ENCODE results near the gene PNKP. TPM values are rescaled to one million over a fixed set of nuclear protein-coding genes. Genes with fewer than 3 reads are reported as not detected.

The PNKP gene
- total and polyA plus RNA-seq, 9 of the 15 experiments (the other 6 are each of a cell fraction or from before 2014, with no cell fraction given): 2.8 to 85.4 (median 25.3) TPM

DNA sequence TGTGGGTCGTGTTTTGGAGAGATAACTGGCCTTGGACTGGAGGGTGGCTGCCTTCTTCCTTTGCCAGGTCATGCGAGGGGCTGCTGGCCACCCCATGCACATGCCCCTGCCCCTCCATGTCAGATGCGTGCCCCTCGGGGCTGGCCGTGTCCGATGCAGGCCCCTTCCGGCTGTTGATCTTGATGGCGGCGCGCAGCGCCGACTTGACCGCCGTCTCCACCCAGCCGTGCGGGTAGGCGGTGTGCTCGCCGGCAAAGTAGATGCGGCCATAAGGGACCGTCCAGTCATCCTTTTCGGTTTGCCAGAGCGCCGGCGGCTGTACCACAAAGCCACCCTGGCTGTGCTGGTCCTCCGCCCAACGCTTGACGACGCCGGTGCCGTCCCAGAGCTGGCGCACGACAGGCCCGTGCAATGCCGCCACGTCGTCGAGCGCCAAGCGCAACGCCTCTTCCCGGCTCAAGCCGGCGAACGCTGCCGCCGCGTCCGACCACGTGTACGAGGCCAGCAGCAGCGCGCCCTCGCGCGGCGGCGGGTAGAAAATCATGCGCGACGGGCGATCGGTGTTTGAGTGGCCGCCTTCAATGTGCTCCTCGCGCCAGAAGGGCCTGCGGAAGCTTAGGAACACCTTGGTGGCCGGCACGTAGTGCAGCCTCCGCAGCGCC lies 22.4 kb upstream of the PNKP start (continued):
- TF ChIP-seq ZBTB49 (CRISPR knock-in tag; IDR thresholded peaks at IDR 0.05; ENCODE audit: borderline replicate concordance) (peak; percentile 97), TBP (optimal IDR thresholded peaks at IDR 0.05; ENCODE audit: low read depth, low read length) (peak; percentile 68), CXXC5 (CRISPR knock-in tag; IDR thresholded peaks at IDR 0.05) (peak; percentile 100), ZNF766 (CRISPR knock-in tag; conservative IDR thresholded peaks at IDR 0.05) (peak; percentile 83; the same call in 1 of the 2 replicates), HNRNPLL (IDR thresholded peaks at IDR 0.05; ENCODE audit: low read depth, low read length, poor library complexity, severe bottlenecking) (peak; percentile 56), EHMT2 (IDR thresholded peaks at IDR 0.05) (no peak), GATAD2A (IDR thresholded peaks at IDR 0.05) (peak; percentile 71; the same call in 1 of the 2 replicates), ZNF384 (IDR thresholded peaks at IDR 0.05; ENCODE audit: low read depth, low read length) (peak; percentile 49; the same call in 1 of the 2 replicates), ZEB2 (IDR thresholded peaks at IDR 0.05) (peak; percentile 79; the same call in 1 of the 2 replicates), TRIM28 (IDR thresholded peaks at IDR 0.05) (peak; percentile 38; the same call in 1 of the 2 replicates), ZNF75A (CRISPR knock-in tag; IDR thresholded peaks at IDR 0.05) (no peak), MBD2 (IDR thresholded peaks at IDR 0.05; ENCODE audit: borderline replicate concordance, low read depth) (no peak; the same call in 1 of the 2 replicates), EP300 (IDR thresholded peaks at IDR 0.05; ENCODE audit: low read length) (peak; percentile 34; the same call in 1 of the 2 replicates), ZNF696 (CRISPR knock-in tag; conservative IDR thresholded peaks at IDR 0.05) (no peak), ZNF398 (CRISPR knock-in tag; IDR thresholded peaks at IDR 0.05) (no peak), TOE1 (IDR thresholded peaks at IDR 0.05; ENCODE audit: borderline replicate concordance) (peak; percentile 75; the same call in 1 of the 2 replicates), TOE1 (CRISPR knock-in tag; IDR thresholded peaks at IDR 0.05; ENCODE audit: borderline replicate concordance, low read depth) (peak; percentile 99), LCOR (CRISPR knock-in tag; IDR thresholded peaks at IDR 0.05) (peak; percentile 99), ZBTB7A (IDR thresholded peaks at IDR 0.05; ENCODE audit: borderline replicate concordance, control insufficient read depth, low read depth, low read length) (peak; percentile 21), SIN3A (IDR thresholded peaks at IDR 0.05; ENCODE audit: borderline replicate concordance in 2 of 2, control insufficient read depth in 1 of 2, low read depth in 2 of 2, low read length in 2 of 2) (peak in 1 of 2 experiments; percentile 87; a peak in 2 of 4 replicates), TAF1 (IDR thresholded peaks at IDR 0.05; ENCODE audit: control insufficient read depth, extremely low read depth, insufficient read depth, low read length, severe bottlenecking) (peak; percentile 23), HMGN3 (IDR thresholded peaks at IDR 0.05; ENCODE audit: borderline replicate concordance, extremely low read depth, insufficient read length, low read depth, low read length) (peak; percentile 80)
- TF ChIP-seq, protein P1, sequence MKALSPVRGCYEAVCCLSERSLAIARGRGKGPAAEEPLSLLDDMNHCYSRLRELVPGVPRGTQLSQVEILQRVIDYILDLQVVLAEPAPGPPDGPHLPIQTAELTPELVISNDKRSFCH (CRISPR knock-in tag; IDR thresholded peaks at IDR 0.05): no peak
- TF ChIP-seq, protein P1 (tag; IDR thresholded peaks at IDR 0.05): peak; percentile 94
